GM12865 (cell line): ENCODE results near the gene CPEB1.

Experiments
- DNase-seq: peaks from one replicate; pipeline ENCODE4 v3.0.0; 2010; ENCODE audit warnings: low read depth
- H3K4me3 ChIP-seq: 2 replicates; pipeline ENCODE4 v1.5.1; 2011; ENCODE audit warnings: mild to moderate bottlenecking, low read depth, low read length, control low read depth
- TF ChIP-seq, protein P1 (sequence below): IDR thresholded peaks from 2 replicates; pipeline ENCODE4 v1.5.1; 2011; ENCODE audit warnings: low read length, control low read depth, low read depth, inconsistent platforms; ENCODE audit not compliant: insufficient read depth; ENCODE audit errors: missing control alignments

CPEB1 gene

DNA sequence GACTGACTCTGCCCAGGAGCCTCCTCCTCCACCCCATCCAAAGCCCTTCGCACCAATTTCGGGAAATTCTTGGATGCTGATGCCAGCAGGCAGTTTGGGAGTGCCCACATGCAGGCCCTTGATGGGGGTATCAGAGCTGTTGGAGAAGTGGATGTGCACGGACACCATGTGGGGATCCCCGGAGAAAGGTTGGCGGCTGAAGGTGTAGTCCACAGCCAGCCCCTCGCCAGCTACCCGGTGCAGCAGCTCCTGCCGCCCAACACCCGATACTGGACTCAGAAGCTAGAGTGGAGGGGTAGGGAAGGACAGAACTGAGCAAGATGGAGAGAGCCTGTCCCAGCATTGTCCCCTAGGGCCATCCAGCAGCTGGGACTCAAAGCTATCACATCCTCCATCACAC lies 15.5 kb upstream of the CPEB1 start:
- TF ChIP-seq, protein P1, sequence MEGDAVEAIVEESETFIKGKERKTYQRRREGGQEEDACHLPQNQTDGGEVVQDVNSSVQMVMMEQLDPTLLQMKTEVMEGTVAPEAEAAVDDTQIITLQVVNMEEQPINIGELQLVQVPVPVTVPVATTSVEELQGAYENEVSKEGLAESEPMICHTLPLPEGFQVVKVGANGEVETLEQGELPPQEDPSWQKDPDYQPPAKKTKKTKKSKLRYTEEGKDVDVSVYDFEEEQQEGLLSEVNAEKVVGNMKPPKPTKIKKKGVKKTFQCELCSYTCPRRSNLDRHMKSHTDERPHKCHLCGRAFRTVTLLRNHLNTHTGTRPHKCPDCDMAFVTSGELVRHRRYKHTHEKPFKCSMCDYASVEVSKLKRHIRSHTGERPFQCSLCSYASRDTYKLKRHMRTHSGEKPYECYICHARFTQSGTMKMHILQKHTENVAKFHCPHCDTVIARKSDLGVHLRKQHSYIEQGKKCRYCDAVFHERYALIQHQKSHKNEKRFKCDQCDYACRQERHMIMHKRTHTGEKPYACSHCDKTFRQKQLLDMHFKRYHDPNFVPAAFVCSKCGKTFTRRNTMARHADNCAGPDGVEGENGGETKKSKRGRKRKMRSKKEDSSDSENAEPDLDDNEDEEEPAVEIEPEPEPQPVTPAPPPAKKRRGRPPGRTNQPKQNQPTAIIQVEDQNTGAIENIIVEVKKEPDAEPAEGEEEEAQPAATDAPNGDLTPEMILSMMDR: no peak
- H3K4me3 ChIP-seq: no peak overlapping the region
- DNase-seq: no peak

DNA sequence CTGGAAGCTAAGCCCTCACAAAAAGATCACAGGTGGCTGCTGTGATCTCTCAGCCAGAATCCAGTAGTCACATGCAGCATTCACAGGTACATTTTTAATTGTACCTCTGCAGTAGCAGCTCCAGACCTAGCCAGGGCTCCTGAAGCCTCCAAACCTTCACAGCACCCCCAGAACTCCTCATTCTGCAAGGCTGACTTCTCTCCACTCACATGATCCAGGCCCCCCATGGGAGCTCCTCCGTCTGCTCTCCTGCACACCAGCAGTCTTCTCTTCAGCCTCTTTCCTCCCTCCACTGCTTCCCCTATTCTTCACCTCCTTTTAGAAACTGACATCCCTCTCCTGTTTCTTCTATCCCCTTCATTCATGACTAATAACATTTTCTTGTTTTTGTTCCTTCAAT lies 13.2 kb upstream of the CPEB1 start:
- TF ChIP-seq, protein P1: no peak
- no peak for DNase-seq
- no peak overlapping the region for H3K4me3 ChIP-seq

DNA sequence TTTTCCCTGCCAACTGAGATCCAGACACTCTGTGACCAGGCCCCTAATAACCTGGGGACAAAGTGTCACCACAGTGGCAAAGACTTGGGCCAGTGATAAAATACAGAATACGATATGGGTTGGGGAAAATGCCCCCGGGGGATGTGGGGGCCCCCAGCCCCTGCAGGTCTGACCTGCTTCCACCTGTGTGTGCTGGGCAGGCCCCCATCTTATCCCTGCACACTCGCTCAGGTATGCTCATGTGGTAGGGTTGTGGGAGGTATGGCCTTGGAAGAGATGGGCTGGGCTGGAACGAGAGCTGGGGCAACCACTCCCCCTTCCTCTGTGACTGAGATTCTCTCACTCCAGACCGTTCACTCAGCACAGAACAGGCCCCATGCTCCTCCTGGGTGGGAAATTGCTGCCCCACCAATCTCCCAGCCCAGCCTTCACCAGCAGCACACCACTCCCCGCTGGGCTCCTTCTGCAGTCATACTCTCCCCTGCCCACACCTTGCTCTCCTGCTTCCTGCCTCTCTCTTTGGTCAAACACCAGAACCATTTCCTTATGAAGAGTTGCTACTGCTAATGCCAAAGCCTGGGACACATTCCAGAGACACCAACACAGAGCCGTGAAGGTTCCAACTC lies 9.6 kb upstream of the CPEB1 start:
- TF ChIP-seq, protein P1: no peak
- DNase-seq: no peak
- H3K4me3 ChIP-seq: no peak overlapping the region

DNA sequence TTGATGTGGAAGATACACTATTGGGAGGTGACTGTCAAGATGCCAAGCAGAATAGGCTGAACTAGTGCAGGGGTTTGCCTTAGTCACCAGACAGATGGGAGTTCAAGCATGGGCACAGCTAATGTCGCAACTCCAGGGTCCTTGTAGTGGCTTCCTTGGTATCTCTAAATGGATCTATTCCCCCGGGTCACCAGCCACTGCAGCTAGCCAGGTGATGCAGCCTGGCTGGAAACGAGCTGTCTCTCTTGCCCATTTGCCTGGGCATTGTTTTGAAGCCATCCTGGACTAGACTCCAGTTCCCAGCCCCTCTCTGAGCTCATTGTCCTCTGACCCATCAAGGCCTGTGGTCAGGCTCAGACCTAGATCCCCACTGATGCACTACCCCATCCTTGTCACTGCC lies 8.4 kb upstream of the CPEB1 start:
- TF ChIP-seq, protein P1: no peak
- no peak overlapping the region for H3K4me3 ChIP-seq

DNA sequence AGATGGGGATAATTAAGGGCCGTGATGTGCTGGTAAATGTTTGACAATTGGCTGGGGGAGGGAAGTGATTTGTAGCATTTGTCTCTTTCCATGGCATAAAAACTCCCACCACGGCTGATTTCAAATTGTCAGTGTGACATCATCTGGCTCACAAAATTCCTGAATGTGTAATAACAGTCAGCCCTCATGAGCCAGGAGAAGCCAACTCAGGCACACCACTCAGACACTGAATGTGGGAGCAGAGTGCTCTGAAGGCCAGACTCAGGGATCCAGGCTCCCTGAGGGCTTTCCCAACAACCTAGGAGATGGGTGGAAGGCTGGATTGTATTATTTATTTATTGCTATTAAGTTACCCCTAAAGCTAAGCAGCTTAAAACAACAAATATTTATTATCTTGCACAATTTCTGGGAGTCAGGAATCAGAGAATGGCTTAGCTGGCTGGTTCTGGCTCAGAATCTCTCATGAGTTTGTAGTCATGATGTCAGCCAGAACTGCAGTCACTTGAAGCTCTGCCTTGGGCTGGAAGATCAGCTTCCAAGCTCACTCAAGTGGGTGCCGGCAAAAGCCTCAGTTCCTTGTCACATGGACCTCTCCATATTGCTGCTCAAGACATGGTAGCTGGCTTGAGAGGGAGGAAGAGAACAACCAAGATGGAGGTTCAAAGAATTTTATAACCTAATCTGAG lies 6.5 kb upstream of the CPEB1 start:
- no peak overlapping the region for H3K4me3 ChIP-seq
- TF ChIP-seq, protein P1: no peak
- DNase-seq: no peak

More for the DNA sequence above, 8.4 kb upstream of the CPEB1 start:
- DNase-seq: no peak

DNA sequence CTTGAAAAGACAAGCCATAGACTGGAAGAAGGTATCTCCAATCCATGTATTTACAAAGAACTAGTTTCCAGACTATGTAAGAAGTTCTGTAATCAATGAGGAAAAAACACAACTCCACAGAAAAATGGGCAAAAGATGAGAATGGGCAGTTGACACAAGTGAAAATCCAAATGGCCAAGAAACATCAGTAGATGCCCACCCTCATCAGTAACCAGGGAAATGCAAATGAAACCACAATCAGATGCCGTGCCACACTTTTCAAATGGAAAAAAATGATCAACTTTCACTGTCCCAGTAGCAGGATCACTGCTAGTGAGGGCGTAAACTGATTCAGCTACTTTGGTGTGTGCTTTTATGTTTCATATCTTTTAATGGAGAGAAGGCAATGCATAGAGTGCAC lies 4.5 kb upstream of the CPEB1 start:
- H3K4me3 ChIP-seq: no peak overlapping the region
- TF ChIP-seq, protein P1: no peak
- no peak for DNase-seq
